K562 (cell line): ENCODE results near the gene CSNK1G1. TPM values are rescaled to one million over a fixed set of nuclear protein-coding genes. Genes with fewer than 3 reads are reported as not detected.
A peak's percentile ranks its signal among the peaks of the same experiment; 100 is the strongest.

Source experiments
- ATAC-seq: fragments of 200-7000 bp; cut with Tn5 transposase; 3 replicates; pipeline ENCODE4 v1.9.1; 2020; ENCODE audit warnings: moderate library complexity
- BruUV-seq: library from RNA; stranded (reverse); fragments of 400-500 nt; replicated peaks from 2 replicates; lab custom pipeline; 2021; lab: Mats Ljungman, UMichigan
- CTCF ChIA-PET: fragments of 300-600 bp; formaldehyde crosslinking; extraction: SDS; loops from one replicate; lab custom pipeline; 2021; ENCODE audit warnings: low intra/inter-chr PET ratio; lab: Yijun Ruan, JAX
- POLR2A ChIA-PET: fragments of 300-600, 350-650 bp; sonication (Branson Sonifier 250); formaldehyde crosslinking; extraction: SDS; loops from one replicate; lab custom pipeline; 2021; ENCODE audit warnings: antibody characterized with exemption, inconsistent platforms; lab: Yijun Ruan, JAX
- DNase-seq, 4 experiments: peaks; one replicate each; pipeline versions ENCODE4 v3.0.0 to v3.0.0-alpha.2; 2011 to 2018; ENCODE audit warnings: low spot score in 3 of 4, mixed read lengths in 3 of 4; ENCODE audit errors: extremely low read depth in 1 of 4
- FAIRE-seq: peaks from 2 replicates; lab custom pipeline; 2011; peaks lifted over from hg19 to GRCh38; lab: Jason Lieb, UNC
- H2AFZ ChIP-seq: 2 replicates; pipeline ENCODE4 v1.6.0; 2011; ENCODE audit warnings: low read depth, low read length, control low read depth, inconsistent platforms
- H3K27ac ChIP-seq: fragments of 200-600 bp; 3 replicates; pipeline ENCODE4 v1.8.0; 2011; ENCODE audit warnings: low read depth, mild to moderate bottlenecking, control low read depth, inconsistent platforms, low read length, moderate library complexity, mixed read lengths; ENCODE audit errors: extremely low read depth
- H3K27me3 ChIP-seq, 2 experiments: fragments of 300-600 bp in 1 of 2; 2 replicates in 1 of 2; 3 replicates in 1 of 2; pipeline versions ENCODE4 v1.6.0 to v1.8.0; 2011; ENCODE audit warnings: inconsistent platforms in 2 of 2, low read length in 2 of 2, mild to moderate bottlenecking in 1 of 2, mixed read lengths in 1 of 2, moderate library complexity in 1 of 2; ENCODE audit not compliant: control insufficient read depth in 2 of 2, insufficient read depth in 2 of 2
- H3K36me3 ChIP-seq: fragments of 300-600 bp; 3 replicates; pipeline ENCODE4 v1.8.0; 2011; ENCODE audit warnings: mild to moderate bottlenecking, low read length, inconsistent platforms; ENCODE audit not compliant: control insufficient read depth, insufficient read depth
- H3K4me1 ChIP-seq, 2 experiments: fragments of 200-600 bp in 1 of 2; replicated peaks in 1 of 2; 2 replicates in 1 of 2; 3 replicates in 1 of 2; pipeline versions ENCODE4 v1.5.1 to v1.8.0; 2011; ENCODE audit warnings: inconsistent platforms in 2 of 2, low read length in 2 of 2, mild to moderate bottlenecking in 1 of 2, mixed read lengths in 1 of 2, moderate library complexity in 1 of 2; ENCODE audit not compliant: control insufficient read depth in 2 of 2, insufficient read depth in 2 of 2
- H3K4me2 ChIP-seq: 2 replicates; pipeline ENCODE4 v1.6.1; 2011; ENCODE audit warnings: low read length, control low read depth, inconsistent platforms, mixed read lengths; ENCODE audit not compliant: insufficient read depth
- H3K4me3 ChIP-seq: fragments of 200-600 bp; sonication (generic), shearing (Covaris generic); 2 replicates; pipeline ENCODE4 v1.5.1; 2016; ENCODE audit warnings: control low read depth, inconsistent platforms
- H3K79me2 ChIP-seq: fragments of 200-600 bp; 3 replicates; pipeline ENCODE4 v1.8.0; 2011; ENCODE audit warnings: low read length, inconsistent platforms; ENCODE audit not compliant: control insufficient read depth, insufficient read depth
- H3K9ac ChIP-seq, 2 experiments: 2 replicates each; pipeline versions ENCODE4 v1.6.0 to v1.6.1; 2011; ENCODE audit warnings: low read depth in 2 of 2, low read length in 2 of 2, control low read depth in 1 of 2, inconsistent platforms in 1 of 2, mild to moderate bottlenecking in 1 of 2, mixed read lengths in 1 of 2; ENCODE audit not compliant: insufficient read depth in 1 of 2
- H3K9me1 ChIP-seq: one replicate; pipeline ENCODE4 v1.6.0; 2011; ENCODE audit warnings: inconsistent platforms, mild to moderate bottlenecking, low read length, moderate library complexity; ENCODE audit not compliant: control insufficient read depth, insufficient read depth
- H3K9me3 ChIP-seq: replicated peaks from 2 replicates; pipeline ENCODE4 v1.5.1; 2011; ENCODE audit warnings: low read depth, low read length, inconsistent platforms; ENCODE audit not compliant: control insufficient read depth, insufficient read depth
- H4K20me1 ChIP-seq: replicated peaks from 2 replicates; pipeline ENCODE4 v1.6.1; 2011; ENCODE audit warnings: low read length, inconsistent platforms, mixed read lengths; ENCODE audit not compliant: control insufficient read depth, insufficient read depth
- BACH1 ChIP-seq: fragments of 200-800 bp; sonication (Bioruptor generic); IDR thresholded peaks from 2 replicates; pipeline ENCODE4 v1.6.1; 2016; ENCODE audit warnings: missing genetic modification characterization, missing compliant biosample characterization
- CEBPB ChIP-seq: fragments of 450-650 bp; IDR thresholded peaks from 2 replicates; pipeline ENCODE4 v1.6.1; 2016; ENCODE audit warnings: missing genetic modification characterization, missing compliant biosample characterization
- CEBPG ChIP-seq, 3 experiments: fragments of 200-800 bp in 1 of 3; sonication (Bioruptor generic) in 1 of 3; sonication (generic) in 1 of 3; formaldehyde crosslinking in 1 of 3; IDR thresholded peaks in 2 of 3; conservative IDR thresholded peaks in 1 of 3; 2 replicates each; pipeline versions ENCODE4 v1.6.1 to v1.8.0; 2016 to 2022; ENCODE audit warnings: missing compliant biosample characterization in 2 of 3, missing genetic modification characterization in 2 of 3, mild to moderate bottlenecking in 1 of 3, missing genetic modification reagents in 1 of 3
- CHAMP1 ChIP-seq: fragments of 450-650 bp; IDR thresholded peaks from 2 replicates; pipeline ENCODE4 v1.6.1; 2016; ENCODE audit warnings: mild to moderate bottlenecking
- HBP1 ChIP-seq: fragments of 450-650 bp; formaldehyde crosslinking; IDR thresholded peaks from 2 replicates; pipeline ENCODE4 v1.4.0; 2022; ENCODE audit warnings: missing genetic modification characterization
- KLF10 ChIP-seq: fragments of 250-450 bp; sonication (Bioruptor Pico); IDR thresholded peaks from 2 replicates; pipeline ENCODE4 v1.6.1; 2021; ENCODE audit warnings: matching md5 sums
- PBX2 ChIP-seq, 2 experiments: IDR thresholded peaks in 1 of 2; conservative IDR thresholded peaks in 1 of 2; 2 replicates each; pipeline ENCODE4 v1.6.1; 2016; ENCODE audit warnings: low read depth in 2 of 2, mild to moderate bottlenecking in 1 of 2, missing compliant biosample characterization in 1 of 2, missing genetic modification characterization in 1 of 2, moderate library complexity in 1 of 2
- ZEB2 ChIP-seq: fragments of 450-650 bp; IDR thresholded peaks from 2 replicates; pipeline ENCODE4 v1.6.1; 2016
- WGBS: fragments of 100-300 bp; shearing (Covaris generic); methylation state at CpG from one replicate; pipeline ENCODE4 v1.1.6; 2016; ENCODE audit warnings: low coverage, mixed read lengths; ENCODE audit not compliant: insufficient coverage; ENCODE audit errors: missing lambda C conversion rate; 5-methylcytosine and 5-hydroxymethylcytosine counted together
- in situ Hi-C: fragments of 300-500 bp; cut with MboI; formaldehyde crosslinking; loops from 4 replicates; pipeline ENCODE4 v1.15.0; 2018; ENCODE audit warnings: inconsistent platforms, mixed read lengths
- intact Hi-C: fragments of 100-400 bp; cut with micrococcal nuclease; formaldehyde crosslinking; loops from 2 replicates; pipeline ENCODE4 v1.14.2; 2022
- polyA plus RNA-seq, 8 experiments: library from polyadenylated mRNA; depleted of rRNA in 4 of 8; stranded (reverse) in 5 of 8; unstranded in 3 of 8; fragments of >200 nt; fragmentation: Nextera tagmentation in 2 of 8; fragmentation: Illumina TruSeq in 1 of 8; extraction: Ambion mirVana in 2 of 8; extraction: Trizol in 1 of 8; gene quantifications; 2 replicates each; pipeline versions ENCODE4 v1.2.1 to v1.2.3, GENCODE V29; 2011 to 2014; ENCODE audit warnings: inconsistent platforms in 1 of 8, missing spikeins in 1 of 8
- total RNA-seq, 7 experiments: library from RNA; depleted of rRNA in 6 of 7; stranded (reverse); fragments of >200 nt in 6 of 7; fragmentation: Illumina TruSeq in 2 of 7; extraction: Trizol in 2 of 7; gene quantifications; 2 replicates each; pipeline versions ENCODE4 v1.2.1 to v1.2.3, GENCODE V29; 2011 to 2021; ENCODE audit warnings: low replicate concordance in 1 of 7
- TF ChIP-seq, protein P1 (sequence below): fragments of 450-650 bp; IDR thresholded peaks from 2 replicates; pipeline ENCODE4 v1.6.1; 2016; ENCODE audit warnings: missing biosample characterization, missing genetic modification characterization

The CSNK1G1 gene
- total and polyA plus RNA-seq, 9 of the 15 experiments (the other 6 are each of a cell fraction or from before 2014, with no cell fraction given): 4.5 to 18.5 (median 9.5) TPM

DNA sequence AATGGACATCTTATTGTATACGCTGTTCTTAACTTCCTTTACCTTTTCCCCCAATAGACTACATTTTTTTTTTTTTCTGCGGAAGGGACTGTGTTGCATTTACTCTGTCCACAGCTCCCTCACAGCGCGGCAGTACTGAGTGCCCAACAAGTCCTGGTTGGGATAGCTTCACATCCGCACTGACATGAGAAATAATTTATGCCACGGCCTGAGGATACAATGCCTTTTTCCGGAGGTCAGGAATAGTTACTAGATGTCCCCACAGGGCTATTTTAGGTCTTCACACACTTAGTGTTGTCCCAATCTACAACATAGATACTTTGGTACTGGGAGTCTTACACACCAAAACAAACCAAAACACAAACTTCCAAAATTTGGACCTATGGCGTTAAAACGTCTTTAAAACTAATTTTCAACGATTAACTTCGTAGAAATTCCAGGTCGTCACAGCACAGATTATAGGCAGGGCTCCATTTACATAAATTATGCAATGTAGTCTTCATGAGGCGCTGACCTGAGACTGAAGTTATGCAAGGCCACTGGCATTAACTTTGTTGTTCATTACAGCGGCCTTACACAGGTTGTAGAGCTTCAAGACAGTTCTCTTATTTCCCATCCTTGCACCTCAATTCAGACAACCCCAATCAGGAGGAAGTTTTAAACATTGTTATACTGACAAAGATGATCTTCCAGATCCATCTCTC lies 192.2 kb downstream of the CSNK1G1 start:
- in situ Hi-C loops (no loop called here), intact Hi-C loops (loop anchor here (1.0 to 5.0 kb wide), 3 partner anchors 43 to 564 kb away; partner anchors contain the start of gene CSNK1G1)
- peak; percentile 40 for FAIRE-seq
- Histone ChIP-seq H3K9me3 (no peaks in the 10 kb centered on the region), H3K79me2 (peaks cover 38% of the 10 kb centered on the region), H3K4me3 (peak overlapping the region; percentile 92), H2AFZ (peak overlapping the region; percentile 99), H3K36me3 (peaks cover 32% of the 10 kb centered on the region), H3K4me2 (peak overlapping the region; percentile 97), H3K9ac (peak overlapping the region; percentile 66 to 90), H3K27me3 (no peaks in the 10 kb centered on the region), H3K4me1 (peaks cover 10 to 27% of the 10 kb centered on the region in 2 experiments; a peak in 3 of 5 replicates), H4K20me1 (no peaks in the 10 kb centered on the region), H3K9me1 (no peaks in the 10 kb centered on the region), H3K27ac (peak overlapping the region; percentile 93)
- POLR2A ChIA-PET: interaction anchor here (0.6 to 3.8 kb wide), 11 partner anchors 10 to 224 kb away, joined by 3 to 36 read pairs (median 5); partner anchors contain the start of genes CIAO2A, CSNK1G1 and TRIP4
- WGBS: 20% methylated on average over 14 of the region's 14 CpGs
- CTCF ChIA-PET: interaction anchor here (2.5 kb wide), 1 partner anchor 517 kb away, joined by 15 read pairs; no protein-coding TSS in a partner anchor
- ATAC-seq: peak; percentile 15
- peak in 1 of 4 experiments; percentile 50 for DNase-seq
- BruUV-seq: TSS peak; percentile 97
- peak; percentile 87 for TF ChIP-seq CEBPB (tag)
- TF ChIP-seq CEBPG (CRISPR knock-in tag; IDR thresholded peaks at IDR 0.05): peak; percentile 27; the same call in 1 of the 2 replicates
- TF ChIP-seq CEBPG (tag; conservative IDR thresholded peaks at IDR 0.05 in 1 of 2, IDR thresholded peaks at IDR 0.05 in 1 of 2): peak; percentile 53 to 71; a peak in 3 of 4 replicates
- TF ChIP-seq KLF10: no peak
- 0 out of 2 replicates have a peak, but pooled peaks have one; percentile 31 for TF ChIP-seq CHAMP1
- no peak for TF ChIP-seq PBX2 (CRISPR knock-in tag; IDR thresholded peaks at IDR 0.05; ENCODE audit: low read depth)
- TF ChIP-seq PBX2 (tag; conservative IDR thresholded peaks at IDR 0.05; ENCODE audit: low read depth): peak; percentile 3; the same call in 1 of the 2 replicates
- TF ChIP-seq, protein P1, sequence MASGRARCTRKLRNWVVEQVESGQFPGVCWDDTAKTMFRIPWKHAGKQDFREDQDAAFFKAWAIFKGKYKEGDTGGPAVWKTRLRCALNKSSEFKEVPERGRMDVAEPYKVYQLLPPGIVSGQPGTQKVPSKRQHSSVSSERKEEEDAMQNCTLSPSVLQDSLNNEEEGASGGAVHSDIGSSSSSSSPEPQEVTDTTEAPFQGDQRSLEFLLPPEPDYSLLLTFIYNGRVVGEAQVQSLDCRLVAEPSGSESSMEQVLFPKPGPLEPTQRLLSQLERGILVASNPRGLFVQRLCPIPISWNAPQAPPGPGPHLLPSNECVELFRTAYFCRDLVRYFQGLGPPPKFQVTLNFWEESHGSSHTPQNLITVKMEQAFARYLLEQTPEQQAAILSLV: 0 out of 2 replicates have a peak, but pooled peaks have one; percentile 15
- TF ChIP-seq HBP1 (CRISPR knock-in tag): no peak
- 0 out of 2 replicates have a peak, but pooled peaks have one; percentile 23 for TF ChIP-seq ZEB2
- TF ChIP-seq BACH1 (tag): 0 out of 2 replicates have a peak, but pooled peaks have one; percentile 20
